HuH-7 (cell line): ENCODE measurements around the gene ARHGEF17.

Experiments
- DNase-seq: peaks from one replicate; pipeline ENCODE4 v3.0.0; 2011; ENCODE audit warnings: low spot score

ARHGEF17 gene

DNA sequence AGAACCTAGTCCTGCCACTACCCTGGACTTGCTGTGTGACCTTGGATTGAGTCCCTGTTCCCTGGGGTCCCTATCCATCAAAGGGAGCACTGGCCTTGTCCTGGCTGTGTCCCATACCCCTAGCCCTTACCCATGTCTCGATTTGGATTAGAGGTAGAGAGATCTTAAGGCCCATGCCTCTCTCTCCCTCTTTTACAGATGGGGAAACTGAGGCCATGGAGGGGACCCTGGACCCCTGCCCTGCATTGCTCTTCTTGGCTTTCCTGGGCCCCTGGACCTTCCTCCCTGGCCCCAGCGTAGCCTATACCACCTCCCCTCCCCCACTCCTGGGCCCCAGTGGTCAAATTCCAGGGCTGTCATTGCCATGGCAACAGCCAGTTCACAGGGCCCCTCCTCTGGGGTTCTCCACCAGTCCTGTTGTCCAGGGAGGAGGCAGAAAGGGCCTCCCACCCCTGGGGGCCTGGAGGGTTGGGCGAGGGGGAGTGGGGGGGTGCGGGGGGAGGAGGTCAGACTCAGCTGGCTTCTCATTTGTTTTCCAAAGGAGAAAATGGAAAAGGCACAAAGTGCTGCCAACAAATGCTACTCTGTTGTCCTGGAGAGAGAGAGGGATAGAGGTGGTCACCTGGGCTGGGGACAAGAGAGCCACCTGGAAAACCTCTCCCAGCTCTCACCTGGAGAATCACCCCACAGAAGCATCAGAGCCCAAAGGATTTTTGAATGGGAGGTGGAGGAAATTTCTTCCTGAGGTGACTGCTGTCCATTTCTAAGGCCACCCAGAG lies 23.3 kb downstream of the ARHGEF17 start:
- DNase-seq = peak; percentile 91

GRCh38 chr11:73333173-73333572 lies 25.1 kb downstream of the ARHGEF17 start:
- DNase-seq = no peak

GRCh38 chr11:73333640-73334383 lies 25.7 kb downstream of the ARHGEF17 start:
- DNase-seq = no peak

GRCh38 chr11:73334384-73335203 lies 26.5 kb downstream of the ARHGEF17 start:
- DNase-seq = no peak

GRCh38 chr11:73335204-73335923 lies 27.3 kb downstream of the ARHGEF17 start:
- peak; percentile 87 for DNase-seq

DNA sequence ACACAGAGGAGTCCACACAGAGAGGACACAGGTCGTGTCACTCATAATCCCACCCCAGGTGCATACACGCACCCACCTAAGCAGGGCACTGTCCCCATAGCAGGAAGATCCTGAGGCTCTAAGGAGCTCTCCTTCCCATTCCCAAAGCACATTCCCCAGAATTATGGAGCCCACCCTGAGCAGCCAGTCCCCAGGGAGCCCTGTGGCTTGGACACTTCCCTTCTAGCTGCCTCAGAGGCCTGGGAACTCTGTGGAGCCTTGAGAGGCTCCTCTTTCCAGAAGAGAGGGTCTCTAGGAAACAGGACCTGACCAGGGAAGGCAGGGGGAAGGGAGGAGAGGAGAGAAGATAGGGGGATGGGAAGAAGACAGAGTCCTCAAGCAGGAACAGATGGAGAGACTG lies 29.8 kb downstream of the ARHGEF17 start:
- no peak for DNase-seq

DNA sequence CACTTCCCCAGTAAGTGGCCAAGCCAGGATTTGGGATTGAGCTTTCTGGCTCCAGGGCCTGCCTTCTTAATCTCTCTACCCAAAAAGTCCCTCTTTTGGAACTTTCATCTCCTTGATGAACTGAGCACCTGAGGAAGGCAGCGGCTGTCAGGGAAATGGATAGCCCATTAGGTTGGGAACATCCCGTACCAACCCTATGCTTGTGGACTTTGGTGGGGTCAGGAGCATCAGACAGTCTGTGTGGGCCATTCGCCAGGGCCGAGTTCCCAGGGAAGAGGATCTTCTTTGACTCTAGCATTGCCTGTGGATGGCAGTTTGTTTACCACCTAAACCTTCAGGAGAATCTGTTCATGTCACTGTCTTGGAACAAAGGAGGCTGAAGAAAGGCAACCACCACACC lies 30.2 kb downstream of the ARHGEF17 start:
- DNase-seq = no peak

DNA sequence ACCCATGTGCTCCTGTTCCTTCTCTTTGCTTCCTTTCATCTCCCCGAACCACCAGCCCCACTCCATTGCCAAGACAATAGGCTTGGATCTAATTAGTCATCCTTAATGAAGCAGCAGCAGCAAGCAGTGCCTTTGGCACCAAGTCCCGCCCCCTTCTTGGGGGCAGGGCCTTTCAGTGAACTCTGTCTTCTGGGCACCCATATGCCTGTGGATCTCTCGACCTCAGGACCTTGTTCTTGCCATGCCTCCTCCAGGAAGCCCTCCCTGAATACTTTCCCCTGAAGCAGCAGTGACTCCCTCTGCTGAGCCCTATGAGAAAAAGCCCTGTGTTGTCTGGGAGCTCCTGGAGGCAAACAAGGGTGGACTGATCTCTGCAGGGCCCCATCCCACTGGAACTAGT lies 32.1 kb downstream of the ARHGEF17 start:
- DNase-seq = no peak

GRCh38 chr11:73342633-73343032 lies 34.6 kb downstream of the ARHGEF17 start:
- DNase-seq = no peak

DNA sequence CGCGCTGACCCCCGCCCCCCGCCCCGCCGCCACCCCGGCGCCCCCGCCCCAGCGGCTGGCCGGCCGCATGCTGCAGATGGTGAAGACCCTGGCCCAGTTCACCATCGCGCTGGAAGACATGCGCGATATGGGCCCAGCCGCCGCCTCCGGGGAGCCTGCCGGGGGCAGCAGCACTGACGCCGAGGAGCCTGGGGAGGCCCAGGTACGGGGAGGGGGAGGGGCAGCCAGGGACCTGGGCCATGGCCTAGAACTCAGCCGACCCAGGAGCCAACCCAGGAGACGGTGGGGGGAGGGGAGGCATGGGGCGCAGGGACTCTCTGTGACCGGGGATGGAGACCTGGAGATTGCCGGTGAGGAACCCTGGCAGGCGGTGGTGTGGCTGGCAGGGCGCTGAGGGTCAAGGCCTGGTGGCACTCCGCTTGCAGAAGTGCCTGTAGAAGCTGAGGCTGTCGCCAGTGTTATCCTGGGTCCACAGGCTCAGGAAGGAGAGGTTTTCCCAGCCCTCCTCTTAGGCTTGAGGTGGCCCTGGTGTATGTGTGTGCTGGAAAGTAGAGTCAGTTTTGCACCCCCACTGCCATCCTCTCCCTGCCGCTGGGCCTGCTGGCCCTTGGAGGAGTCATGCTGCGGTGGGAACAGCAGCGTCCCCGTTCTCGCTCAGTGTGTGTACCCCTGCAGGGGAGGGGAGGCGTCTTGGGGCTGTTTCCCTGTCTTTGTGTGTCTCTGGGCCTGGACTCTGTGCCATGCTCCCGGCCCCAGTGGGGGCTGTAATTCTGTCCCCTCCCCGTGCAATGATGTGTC lies 35.2 kb downstream of the ARHGEF17 start:
- no peak for DNase-seq

DNA sequence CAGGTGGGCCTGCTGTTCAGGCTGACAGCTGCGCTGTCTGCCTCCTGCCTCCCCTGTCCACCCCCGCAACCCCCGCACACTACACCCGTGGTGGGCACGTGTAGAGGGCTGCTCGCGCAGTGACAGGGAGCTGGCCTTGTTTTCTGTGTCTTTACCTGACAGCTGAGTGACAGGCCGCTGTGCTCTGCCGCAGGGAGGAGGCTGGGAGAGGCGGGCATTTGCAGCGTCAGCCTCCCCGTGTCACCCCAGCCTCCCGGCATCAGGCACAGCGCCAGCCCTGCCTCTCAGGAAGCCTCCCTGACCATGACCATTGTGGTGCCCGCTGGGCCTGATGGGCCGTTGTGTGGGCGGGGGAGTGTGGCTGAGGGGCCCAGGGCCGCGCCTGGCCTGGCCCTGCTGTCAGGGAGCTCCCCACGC lies 36.1 kb downstream of the ARHGEF17 start:
- no peak for DNase-seq

DNA sequence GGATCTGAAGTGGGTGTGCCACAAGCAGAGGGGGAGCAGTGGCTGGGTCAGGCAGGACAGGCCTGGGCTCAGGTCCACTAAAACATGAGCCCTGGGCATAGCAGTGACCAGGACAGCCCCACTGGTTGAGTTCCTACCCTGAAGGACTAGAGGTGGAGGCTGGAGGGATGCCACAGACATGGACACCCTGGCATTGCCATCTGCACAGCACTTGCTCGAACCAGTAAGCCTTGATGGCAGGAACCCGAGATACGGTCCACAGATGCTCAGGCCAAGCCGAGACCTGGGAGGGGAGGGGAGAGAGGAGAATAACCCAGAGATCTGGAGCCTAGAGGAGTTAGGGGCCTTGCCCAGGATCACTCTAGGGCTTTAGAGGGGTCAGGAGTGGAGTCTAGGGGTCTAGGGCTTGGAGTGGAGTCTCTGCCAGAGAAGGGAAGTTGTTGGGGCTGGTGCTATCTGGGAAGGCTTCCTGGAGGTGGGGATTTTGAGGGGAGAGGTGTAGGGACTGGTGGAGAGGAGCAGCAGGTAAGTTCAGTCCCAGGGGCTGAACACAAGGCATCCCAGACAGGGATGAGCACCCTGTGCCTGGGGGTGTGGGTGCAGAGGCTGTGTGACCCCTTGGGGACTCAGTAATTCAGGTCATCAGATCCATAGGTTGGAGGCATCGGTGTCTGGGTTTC lies 37.5 kb downstream of the ARHGEF17 start:
- no peak for DNase-seq

- no peak for DNase-seq
These were observed 38.3 kb downstream of the ARHGEF17 start for GRCh38 chr11:73346186-73346935.

- DNase-seq = no peak
These were observed 39.0 kb downstream of the ARHGEF17 start for GRCh38 chr11:73347067-73347466.

- DNase-seq = no peak
These were observed 40.8 kb downstream of the ARHGEF17 start for GRCh38 chr11:73348838-73349237.

- DNase-seq = no peak
These were observed 41.6 kb downstream of the ARHGEF17 start for GRCh38 chr11:73349633-73350032.

DNA sequence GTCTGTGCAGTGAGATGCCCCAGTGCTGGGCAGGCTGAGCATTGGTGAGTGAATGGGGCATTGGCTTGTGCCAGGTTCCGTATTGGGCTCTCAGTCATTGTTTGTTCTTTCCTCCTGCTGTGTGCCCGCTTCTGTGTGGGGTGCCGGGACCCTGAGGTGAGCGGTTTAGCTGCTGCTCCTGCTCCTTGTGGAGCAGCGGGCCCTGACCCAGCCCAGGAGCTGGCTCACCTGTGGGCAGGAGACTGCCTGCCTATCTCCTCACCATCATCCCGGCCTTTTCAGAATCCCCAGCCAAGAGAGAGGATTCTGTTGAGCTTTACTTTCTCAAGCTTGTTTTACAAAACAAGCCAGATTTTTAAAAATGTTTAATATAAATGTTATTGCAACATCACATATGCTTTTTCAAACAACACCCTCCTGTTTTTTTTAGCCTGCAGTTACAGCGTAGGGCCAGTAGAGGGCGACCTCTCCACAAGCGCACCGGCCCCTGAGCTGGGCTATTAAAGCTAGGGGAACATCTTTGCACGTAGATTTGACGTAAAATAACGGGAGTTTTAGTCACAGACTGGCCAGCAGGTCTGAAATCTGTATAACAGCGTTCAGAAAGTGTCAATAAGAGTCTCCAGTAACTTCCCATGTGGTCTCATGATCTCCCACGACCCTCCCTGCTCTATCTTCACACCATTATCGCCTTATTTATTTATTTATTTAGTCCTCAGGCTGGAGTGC lies 43.0 kb downstream of the ARHGEF17 start:
- DNase-seq = peak; percentile 94

DNA sequence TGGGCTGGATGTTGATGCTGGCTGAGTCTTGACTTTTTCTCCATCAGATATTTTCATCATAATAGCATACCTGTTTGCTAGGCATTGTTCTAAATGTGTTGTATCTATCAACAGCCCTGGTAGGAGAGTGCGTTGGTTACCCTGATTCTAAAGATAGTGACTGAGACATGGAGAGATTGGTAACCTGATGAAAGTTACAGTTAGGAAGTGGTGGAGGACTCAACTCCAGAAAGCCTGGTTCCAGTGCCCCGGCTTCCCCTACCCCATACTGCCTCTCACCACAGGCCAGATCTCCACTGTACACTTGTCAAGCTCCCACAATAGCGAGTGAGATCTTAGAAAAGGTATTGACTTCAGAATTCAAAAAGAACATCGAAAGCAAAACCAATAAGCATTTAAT lies 45.3 kb downstream of the ARHGEF17 start:
- DNase-seq = no peak

DNA sequence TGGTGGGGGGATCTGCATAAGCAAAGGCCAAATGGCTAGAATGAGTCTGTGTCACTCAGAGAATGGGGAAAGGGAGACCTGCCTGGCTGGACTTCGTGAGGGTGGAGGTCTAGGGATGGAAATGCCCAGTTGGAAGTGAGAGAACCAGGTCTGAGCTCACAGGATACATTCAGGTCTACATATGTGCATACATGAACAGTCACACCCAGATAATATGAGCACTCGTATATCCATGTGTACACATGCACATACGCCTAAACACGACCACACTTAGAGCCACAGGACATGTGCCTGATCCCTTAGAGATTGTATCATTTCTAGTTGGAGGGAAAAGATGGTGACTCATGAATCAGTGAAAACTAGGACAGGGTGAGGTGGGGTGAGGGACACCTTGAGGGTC lies 47.0 kb downstream of the ARHGEF17 start:
- DNase-seq = no peak
